H9 (cell line): ENCODE data around the gene RPS14. TPM values are rescaled to one million over a fixed set of nuclear protein-coding genes. Genes with fewer than 3 reads are reported as not detected.
A peak's percentile ranks its signal among the peaks of the same experiment; 100 is the strongest.

Experiments used
- DNase-seq: peaks from one replicate; pipeline ENCODE4 v3.0.0-alpha.2; 2017
- H2AFZ ChIP-seq: one replicate; pipeline ENCODE4 v1.6.1; 2013; ENCODE audit warnings: mild to moderate bottlenecking, low read length, control low read depth, moderate library complexity
- H2AK5ac ChIP-seq: 2 replicates; pipeline ENCODE4 v1.6.1; 2013; ENCODE audit warnings: low read length, control low read depth, mixed read lengths; ENCODE audit not compliant: insufficient read length
- H2BK120ac ChIP-seq: one replicate; pipeline ENCODE4 v1.6.1; 2013; ENCODE audit warnings: low read depth, mild to moderate bottlenecking, low read length, control low read depth, inconsistent platforms; ENCODE audit not compliant: poor library complexity, severe bottlenecking
- H2BK12ac ChIP-seq: 2 replicates; pipeline ENCODE4 v1.6.1; 2013; ENCODE audit warnings: low read length, control low read depth, mixed read lengths, low read depth; ENCODE audit not compliant: insufficient read length
- H2BK15ac ChIP-seq: 2 replicates; pipeline ENCODE4 v1.6.1; 2013; ENCODE audit warnings: low read depth, low read length, control low read depth
- H2BK20ac ChIP-seq: one replicate; pipeline ENCODE4 v1.6.1; 2013; ENCODE audit warnings: low read depth, mild to moderate bottlenecking, low read length, control low read depth, inconsistent platforms; ENCODE audit not compliant: poor library complexity, severe bottlenecking
- H2BK5ac ChIP-seq: 2 replicates; pipeline ENCODE4 v1.6.1; 2013; ENCODE audit warnings: low read length, control low read depth, mixed read lengths; ENCODE audit not compliant: insufficient read length
- H3K14ac ChIP-seq: 2 replicates; pipeline ENCODE4 v1.6.1; 2013; ENCODE audit warnings: low read length, control low read depth; ENCODE audit not compliant: insufficient read depth
- H3K18ac ChIP-seq: 2 replicates; pipeline ENCODE4 v1.6.1; 2013; ENCODE audit warnings: low read depth, mild to moderate bottlenecking, mixed read lengths, low read length, control low read depth; ENCODE audit not compliant: insufficient read length
- H3K23ac ChIP-seq: 2 replicates; pipeline ENCODE4 v1.6.1; 2013; ENCODE audit warnings: low read length, control low read depth, mixed read lengths, low read depth; ENCODE audit not compliant: insufficient read length
- H3K23me2 ChIP-seq: 2 replicates; pipeline ENCODE4 v1.6.1; 2013; ENCODE audit warnings: low read depth, mild to moderate bottlenecking, mixed read lengths, low read length, control low read depth; ENCODE audit not compliant: insufficient read length, poor library complexity, severe bottlenecking
- H3K27ac ChIP-seq: 2 replicates; pipeline ENCODE4 v1.5.1; 2013; ENCODE audit warnings: low read length, control low read depth, mixed read lengths, low read depth; ENCODE audit not compliant: insufficient read length
- H3K27me3 ChIP-seq: 2 replicates; pipeline ENCODE4 v1.6.1; 2013; ENCODE audit warnings: low read length, control low read depth, inconsistent platforms; ENCODE audit not compliant: insufficient read depth
- H3K4ac ChIP-seq: 2 replicates; pipeline ENCODE4 v1.6.1; 2013; ENCODE audit warnings: low read depth, mild to moderate bottlenecking, control low read depth, inconsistent platforms, low read length, moderate library complexity
- H3K4me1 ChIP-seq: 2 replicates; pipeline ENCODE4 v1.6.1; 2013; ENCODE audit warnings: low read length, control low read depth, inconsistent platforms; ENCODE audit not compliant: insufficient read depth
- H3K4me2 ChIP-seq: 2 replicates; pipeline ENCODE4 v1.6.1; 2013; ENCODE audit warnings: low read length, control low read depth, mixed read lengths; ENCODE audit not compliant: insufficient read length, insufficient read depth
- H3K56ac ChIP-seq: 2 replicates; pipeline ENCODE4 v1.6.1; 2013; ENCODE audit warnings: low read depth, mild to moderate bottlenecking, mixed read lengths, low read length, control low read depth; ENCODE audit not compliant: insufficient read length
- H3K79me1 ChIP-seq: 2 replicates; pipeline ENCODE4 v1.6.1; 2013; ENCODE audit warnings: low read depth, mild to moderate bottlenecking, moderate library complexity, low read length, control low read depth, inconsistent platforms; ENCODE audit not compliant: insufficient read depth, poor library complexity, severe bottlenecking
- H3K79me2 ChIP-seq: 2 replicates; pipeline ENCODE4 v1.6.1; 2013; ENCODE audit warnings: low read length, control low read depth, inconsistent platforms; ENCODE audit not compliant: insufficient read depth
- H3K9ac ChIP-seq: 2 replicates; pipeline ENCODE4 v1.6.1; 2013; ENCODE audit warnings: low read length, control low read depth, mixed read lengths; ENCODE audit not compliant: insufficient read length; ENCODE audit errors: extremely low read depth
- H3K9me3 ChIP-seq: one replicate; pipeline ENCODE4 v1.6.1; 2013; ENCODE audit warnings: low read depth, low read length, inconsistent platforms; ENCODE audit not compliant: control insufficient read depth
- H3T11ph ChIP-seq: one replicate; pipeline ENCODE4 v1.6.1; 2013; ENCODE audit warnings: mild to moderate bottlenecking, low read length, control low read depth, inconsistent platforms
- H4K20me1 ChIP-seq: one replicate; pipeline ENCODE4 v1.6.1; 2013; ENCODE audit not compliant: control insufficient read depth, insufficient read length, insufficient read depth
- H4K5ac ChIP-seq: 2 replicates; pipeline ENCODE4 v1.6.1; 2013; ENCODE audit warnings: low read depth, mild to moderate bottlenecking, mixed read lengths, low read length, control low read depth; ENCODE audit not compliant: insufficient read length
- H4K8ac ChIP-seq: replicated peaks from 2 replicates; pipeline ENCODE4 v1.6.1; 2013; ENCODE audit warnings: low read length, control low read depth, mixed read lengths, low read depth; ENCODE audit not compliant: insufficient read length
- H4K91ac ChIP-seq: 2 replicates; pipeline ENCODE4 v1.6.1; 2013; ENCODE audit warnings: low read depth, mild to moderate bottlenecking, moderate library complexity, mixed read lengths, low read length, control low read depth; ENCODE audit not compliant: insufficient read length
- H3K27ac Mint-ChIP-seq, 3 experiments: 2 replicates in 2 of 3; 3 replicates in 1 of 3; pipeline ENCODE4 v1.8.0; 2020 to 2021; ENCODE audit warnings: mixed read lengths in 3 of 3, mild to moderate bottlenecking in 1 of 3, moderate library complexity in 1 of 3
- H3K27me3 Mint-ChIP-seq: 2 replicates; pipeline ENCODE4 v1.8.0; 2021; ENCODE audit warnings: low read depth, mild to moderate bottlenecking, moderate library complexity, mixed read lengths
- H3K36me3 Mint-ChIP-seq, 3 experiments: 2 replicates in 2 of 3; 3 replicates in 1 of 3; pipeline ENCODE4 v1.8.0; 2020 to 2021; ENCODE audit warnings: low read depth in 3 of 3, mixed read lengths in 3 of 3; ENCODE audit not compliant: insufficient read depth in 1 of 3
- H3K4me1 Mint-ChIP-seq, 2 experiments: 2 replicates each; pipeline ENCODE4 v1.8.0; 2020; ENCODE audit warnings: mixed read lengths in 2 of 2
- H3K4me3 Mint-ChIP-seq, 2 experiments: 2 replicates in 1 of 2; 3 replicates in 1 of 2; pipeline ENCODE4 v1.8.0; 2020 to 2021; ENCODE audit warnings: mild to moderate bottlenecking in 2 of 2, mixed read lengths in 2 of 2, moderate library complexity in 1 of 2
- H3K9me3 Mint-ChIP-seq, 2 experiments: 2 replicates in 1 of 2; 3 replicates in 1 of 2; pipeline ENCODE4 v1.8.0; 2020; ENCODE audit warnings: mild to moderate bottlenecking in 2 of 2, mixed read lengths in 2 of 2, moderate library complexity in 1 of 2
- WGBS: extraction: QIAGEN DNeasy Blood & Tissue Kit; methylation state at CpG from one replicate; pipeline ENCODE4 v1.1.7; 2013; ENCODE audit warnings: missing lambda C conversion rate, low lambda C conversion rate, mixed read lengths; ENCODE audit not compliant: insufficient read length; ENCODE audit errors: extremely low coverage; 5-methylcytosine and 5-hydroxymethylcytosine counted together
- total RNA-seq: library from RNA; stranded (reverse); gene quantifications from 2 replicates; pipeline ENCODE4 v1.2.1, GENCODE V29; 2021
- TF ChIP-seq, protein P1 (sequence below): fragments of 200-600 bp; sonication (generic); conservative IDR thresholded peaks from 3 replicates; pipeline ENCODE4 v1.8.0; 2021; ENCODE audit warnings: antibody characterized with exemption, mild to moderate bottlenecking

RPS14 gene
- total RNA-seq, 1 experiment from 2014 or later, result 2,533 TPM

GRCh38 chr5:150498501-150498900 lies 49.0 kb upstream of the RPS14 start:
- H2BK120ac ChIP-seq, result no peak overlapping the region
- TF ChIP-seq, protein P1, sequence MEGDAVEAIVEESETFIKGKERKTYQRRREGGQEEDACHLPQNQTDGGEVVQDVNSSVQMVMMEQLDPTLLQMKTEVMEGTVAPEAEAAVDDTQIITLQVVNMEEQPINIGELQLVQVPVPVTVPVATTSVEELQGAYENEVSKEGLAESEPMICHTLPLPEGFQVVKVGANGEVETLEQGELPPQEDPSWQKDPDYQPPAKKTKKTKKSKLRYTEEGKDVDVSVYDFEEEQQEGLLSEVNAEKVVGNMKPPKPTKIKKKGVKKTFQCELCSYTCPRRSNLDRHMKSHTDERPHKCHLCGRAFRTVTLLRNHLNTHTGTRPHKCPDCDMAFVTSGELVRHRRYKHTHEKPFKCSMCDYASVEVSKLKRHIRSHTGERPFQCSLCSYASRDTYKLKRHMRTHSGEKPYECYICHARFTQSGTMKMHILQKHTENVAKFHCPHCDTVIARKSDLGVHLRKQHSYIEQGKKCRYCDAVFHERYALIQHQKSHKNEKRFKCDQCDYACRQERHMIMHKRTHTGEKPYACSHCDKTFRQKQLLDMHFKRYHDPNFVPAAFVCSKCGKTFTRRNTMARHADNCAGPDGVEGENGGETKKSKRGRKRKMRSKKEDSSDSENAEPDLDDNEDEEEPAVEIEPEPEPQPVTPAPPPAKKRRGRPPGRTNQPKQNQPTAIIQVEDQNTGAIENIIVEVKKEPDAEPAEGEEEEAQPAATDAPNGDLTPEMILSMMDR, result no peak
- no peak overlapping the region for H4K91ac ChIP-seq
- H3K56ac ChIP-seq, result no peak overlapping the region
- H3K79me2 ChIP-seq, result peaks cover 15% of the 10 kb centered on the region; the same call in 1 of the 2 replicates
- no CpG with 5 or more reads among the region's 6 CpGs for WGBS
- peaks cover 8% of the 10 kb centered on the region for H3K4me1 ChIP-seq
- Mint-ChIP-seq H3K4me3 (peak overlapping the region; percentile 28 to 56; a peak in 2 of 5 replicates), H3K36me3 (peaks cover 2 to 14% (median 6%) of the 10 kb centered on the region in 3 experiments; a peak in 5 of 7 replicates), H3K4me1 (peaks cover 52 to 61% of the 10 kb centered on the region in 2 experiments), H3K27me3 (no peaks in the 10 kb centered on the region), H3K27ac (peak overlapping the region; percentile 78 to 97 (median 93)), H3K9me3 (no peaks in the 10 kb centered on the region)
- no peak overlapping the region for H2BK20ac ChIP-seq
- no peak overlapping the region for H3K9ac ChIP-seq
- H3K23ac ChIP-seq, result no peak overlapping the region
- H3K27me3 ChIP-seq, result no peaks in the 10 kb centered on the region
- H2BK15ac ChIP-seq, result no peak overlapping the region
- H3K18ac ChIP-seq, result no peak overlapping the region
- no peak overlapping the region for H2AK5ac ChIP-seq
- H3K79me1 ChIP-seq, result peaks cover 10% of the 10 kb centered on the region
- H4K20me1 ChIP-seq, result no peaks in the 10 kb centered on the region
- no peak overlapping the region for H4K5ac ChIP-seq
- no peak overlapping the region for H3K4ac ChIP-seq
- H3K9me3 ChIP-seq, result no peaks in the 10 kb centered on the region
- H3K14ac ChIP-seq, result no peak overlapping the region
- no peaks in the 10 kb centered on the region for H3K23me2 ChIP-seq
- DNase-seq, result peak; percentile 58
- H2BK12ac ChIP-seq, result no peak overlapping the region
- no peak overlapping the region for H2AFZ ChIP-seq
- no peak overlapping the region for H3K4me2 ChIP-seq
- H2BK5ac ChIP-seq, result no peak overlapping the region
- no peak overlapping the region for H4K8ac ChIP-seq
- no peak overlapping the region for H3K27ac ChIP-seq
- H3T11ph ChIP-seq, result no peak overlapping the region
